Stimulated activated CD8-positive, alpha-beta memory T cell treated with anti-CD3 and anti-CD28 coated beads, Interleukin-7, amount 100 ng/mL, for 24 hours (primary cell): ENCODE results near the gene CENPX.

Experiments
- DNase-seq: peaks from one replicate; pipeline ENCODE4 v3.0.0-alpha.2; 2020; ENCODE audit warnings: low read depth

Gene CENPX

DNA sequence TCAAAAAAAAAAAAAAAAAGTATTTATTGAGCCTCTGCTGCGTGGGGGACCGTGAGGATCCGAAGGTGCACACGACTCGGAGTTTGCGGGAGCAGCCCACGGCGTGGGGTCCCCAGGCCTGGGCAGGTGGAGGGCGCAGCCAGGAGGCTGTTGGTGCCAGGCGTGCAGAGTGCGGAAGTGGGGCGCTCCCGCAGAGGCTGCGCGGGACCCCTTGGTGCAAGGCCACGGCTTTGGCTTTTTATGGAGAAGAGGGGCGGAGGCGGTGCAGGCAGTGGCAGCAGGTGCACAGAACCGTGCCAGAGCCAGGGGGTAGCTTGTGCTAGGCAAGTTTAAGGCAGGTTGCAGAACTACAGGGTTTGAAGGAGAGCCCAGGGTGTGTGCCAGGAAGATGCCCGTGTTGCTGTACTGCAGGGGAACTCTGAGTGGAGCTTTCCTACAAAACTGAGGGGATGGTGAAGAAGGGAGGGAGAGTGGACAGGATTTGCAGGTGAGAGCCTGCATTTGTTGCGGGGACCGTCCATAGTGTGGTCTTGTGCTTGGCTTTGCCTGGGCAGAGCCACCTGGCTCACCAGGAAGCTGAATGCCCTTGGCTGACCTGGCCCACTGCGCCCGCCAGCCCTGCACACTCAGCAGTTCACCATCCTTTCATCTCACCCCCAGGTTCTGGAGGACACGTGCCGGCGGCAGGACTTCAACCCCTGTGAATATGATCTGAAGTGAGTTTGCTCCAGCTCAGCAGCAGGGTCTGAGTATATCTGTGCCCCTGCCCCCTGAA lies 44.0 kb downstream of the CENPX start:
- DNase-seq = no peak

DNA sequence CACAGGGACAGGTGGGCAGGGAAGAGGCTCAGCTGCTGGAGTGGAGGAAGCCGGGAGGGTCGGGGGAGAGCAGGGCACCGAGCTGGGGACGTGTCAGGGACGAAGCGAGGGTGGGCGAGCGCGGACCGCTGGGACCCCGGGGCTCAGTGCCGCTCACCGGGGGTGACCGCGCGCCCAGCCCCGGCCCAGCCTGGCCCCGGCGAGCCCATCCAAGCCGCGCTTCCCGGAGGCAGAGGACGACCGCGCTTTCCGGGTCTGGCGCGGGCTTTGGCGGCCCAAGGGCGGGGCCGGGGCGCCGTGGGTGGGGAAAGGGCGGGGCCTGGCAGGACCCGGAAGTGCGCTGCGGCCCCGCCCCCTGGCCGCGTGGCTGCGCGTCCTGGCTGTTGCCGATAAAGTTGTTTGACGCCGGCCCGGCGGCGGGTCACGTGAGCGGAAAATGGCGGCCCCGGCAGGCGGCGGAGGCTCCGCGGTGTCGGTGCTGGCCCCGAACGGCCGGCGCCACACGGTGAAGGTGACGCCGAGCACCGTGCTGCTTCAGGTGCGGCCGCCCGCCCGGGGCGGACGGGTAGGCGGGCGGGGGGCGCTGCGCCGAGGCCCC lies 45.4 kb downstream of the CENPX start, which contains the start of gene ASPSCR1:
Gene ASPSCR1, plus strand, starts transcription at position 419 of the 598 bp plus-strand sequence. Its CDS starts 18 bp downstream, at position 437.
- DNase-seq = peak; percentile 68

DNA sequence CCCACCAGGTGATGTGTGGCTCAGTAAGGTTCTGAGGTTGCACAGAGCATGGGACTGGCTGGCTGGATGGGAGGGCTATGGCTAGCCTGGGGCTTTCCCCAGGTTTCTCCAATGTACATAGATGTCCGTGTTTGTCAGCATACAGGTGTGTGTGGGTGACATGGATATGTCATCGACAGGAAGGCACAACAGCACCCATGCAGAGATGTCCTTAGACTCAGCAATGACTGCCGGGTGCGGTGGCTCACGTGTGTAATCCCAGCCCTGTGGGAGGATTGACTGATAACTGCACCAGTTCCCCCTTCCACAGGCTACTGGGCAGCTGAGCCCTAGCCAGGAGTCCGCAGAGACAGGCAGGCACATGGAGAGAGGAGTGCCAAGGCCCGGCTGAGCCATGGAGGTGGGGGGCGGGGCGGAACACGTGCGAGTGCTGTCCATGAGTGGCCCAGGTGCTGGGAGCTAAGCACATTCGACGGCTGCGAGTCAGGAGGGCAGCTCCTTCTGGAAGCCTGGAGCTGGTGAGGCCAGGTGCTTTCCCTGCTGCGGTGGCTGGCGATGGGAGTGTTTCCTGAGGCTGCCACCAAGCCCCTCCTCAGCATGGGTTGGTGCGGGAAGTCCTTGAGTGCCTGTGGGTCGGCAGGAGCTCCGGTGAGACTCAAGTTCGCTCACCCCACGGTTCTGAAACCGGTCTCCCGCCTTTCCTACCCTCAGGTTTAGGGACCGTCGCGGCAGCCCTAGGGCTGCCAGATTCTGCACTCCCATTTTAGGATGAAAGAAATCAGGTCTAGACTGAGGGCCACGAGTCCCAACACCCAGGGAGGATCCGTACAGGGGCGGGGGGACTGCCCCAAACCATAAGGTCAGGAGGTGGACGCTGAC lies 46.1 kb downstream of the CENPX start:
- peak; percentile 14 for DNase-seq

DNA sequence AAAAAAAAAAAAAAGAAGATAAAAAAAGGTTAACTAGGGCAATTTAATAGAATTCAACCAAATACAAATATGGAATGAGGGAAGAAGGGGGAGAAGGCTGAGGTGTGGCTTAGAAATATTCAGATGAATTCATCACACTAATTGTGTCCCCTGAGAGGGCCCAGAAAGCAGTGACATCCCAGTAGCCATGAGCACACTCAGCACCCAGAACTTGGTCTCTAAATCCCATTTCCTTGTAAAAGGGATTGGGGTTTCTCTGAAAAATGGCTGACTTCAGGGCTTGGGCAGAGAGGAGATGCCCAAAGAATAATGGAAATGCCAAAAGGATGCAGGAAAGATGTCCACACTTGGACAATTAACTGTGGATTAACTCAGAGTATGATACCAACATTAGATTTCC lies 49.2 kb downstream of the CENPX start:
- no peak for DNase-seq

DNA sequence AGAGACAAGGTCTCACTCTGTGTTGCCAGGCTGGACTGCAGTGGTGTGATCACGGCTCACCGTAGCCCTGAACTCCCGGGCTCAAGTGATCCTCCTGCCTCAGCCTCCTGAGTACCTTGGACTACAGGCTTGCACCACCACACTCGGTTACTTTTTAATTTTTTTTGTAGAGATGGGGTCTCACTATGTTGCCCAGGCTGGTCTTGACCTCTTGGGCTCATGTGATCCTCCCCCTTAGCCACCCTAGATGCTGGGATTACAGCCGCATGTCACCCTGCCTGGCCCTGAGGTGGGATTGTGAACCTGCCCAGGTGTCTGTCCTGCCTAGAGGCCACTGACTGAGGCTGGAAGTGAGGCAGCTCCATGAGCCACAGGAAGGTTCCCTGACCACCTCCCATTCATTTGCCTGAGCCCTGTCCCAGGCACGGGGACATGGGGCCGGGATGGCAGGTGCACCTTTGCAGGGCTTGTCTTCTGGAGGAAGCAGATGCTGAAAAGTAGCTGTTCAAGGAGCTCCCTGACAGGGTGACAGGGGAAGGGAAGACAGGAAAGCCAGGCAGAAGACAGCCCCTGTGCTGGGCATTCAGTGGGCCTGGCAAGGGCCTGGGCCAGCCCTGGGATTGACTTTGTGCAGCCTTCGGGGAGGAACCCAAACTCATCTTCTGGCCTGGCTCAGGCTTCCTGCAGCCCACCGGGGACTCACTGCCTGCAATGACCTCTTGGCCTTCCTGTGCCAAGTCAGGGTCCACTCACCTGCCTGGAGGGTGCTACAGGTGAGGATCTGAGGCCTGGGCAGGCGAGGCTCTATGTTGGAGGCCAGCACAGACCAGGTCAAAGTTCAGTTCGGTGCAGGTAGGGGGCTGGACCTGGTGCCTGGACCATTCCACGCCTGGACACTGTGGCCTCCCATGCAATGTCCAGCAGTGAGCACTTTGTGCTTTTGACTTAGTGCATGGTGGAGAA lies 53.5 kb downstream of the CENPX start:
- DNase-seq = no peak
